K562 (cell line): ENCODE results near the gene PRKRIP1. TPM values are rescaled to one million over a fixed set of nuclear protein-coding genes. Genes with fewer than 3 reads are reported as not detected.
"Not testable (repeated sequence)": the region's sequence is repeated elsewhere in the genome, so short reads cannot be mapped to it uniquely, and the experiment has no call there.

ENCODE experiments used
- ATAC-seq: fragments of 200-7000 bp; cut with Tn5 transposase; 3 replicates; pipeline ENCODE4 v1.9.1; 2020; ENCODE audit warnings: moderate library complexity
- BruUV-seq: library from RNA; stranded (reverse); fragments of 400-500 nt; replicated peaks from 2 replicates; lab custom pipeline; 2021; lab: Mats Ljungman, UMichigan
- CTCF ChIA-PET: fragments of 300-600 bp; formaldehyde crosslinking; extraction: SDS; loops from one replicate; lab custom pipeline; 2021; ENCODE audit warnings: low intra/inter-chr PET ratio; lab: Yijun Ruan, JAX
- POLR2A ChIA-PET: fragments of 300-600, 350-650 bp; sonication (Branson Sonifier 250); formaldehyde crosslinking; extraction: SDS; loops from one replicate; lab custom pipeline; 2021; ENCODE audit warnings: antibody characterized with exemption, inconsistent platforms; lab: Yijun Ruan, JAX
- DNase-seq, 4 experiments: peaks; one replicate each; pipeline versions ENCODE4 v3.0.0 to v3.0.0-alpha.2; 2011 to 2018; ENCODE audit warnings: low spot score in 3 of 4, mixed read lengths in 3 of 4; ENCODE audit errors: extremely low read depth in 1 of 4
- FAIRE-seq: peaks from 2 replicates; lab custom pipeline; 2011; peaks lifted over from hg19 to GRCh38; lab: Jason Lieb, UNC
- H2AFZ ChIP-seq: 2 replicates; pipeline ENCODE4 v1.6.0; 2011; ENCODE audit warnings: low read depth, low read length, control low read depth, inconsistent platforms
- H3K27ac ChIP-seq: fragments of 200-600 bp; 3 replicates; pipeline ENCODE4 v1.8.0; 2011; ENCODE audit warnings: low read depth, mild to moderate bottlenecking, control low read depth, inconsistent platforms, low read length, moderate library complexity, mixed read lengths; ENCODE audit errors: extremely low read depth
- H3K27me3 ChIP-seq, 2 experiments: fragments of 300-600 bp in 1 of 2; 2 replicates in 1 of 2; 3 replicates in 1 of 2; pipeline versions ENCODE4 v1.6.0 to v1.8.0; 2011; ENCODE audit warnings: inconsistent platforms in 2 of 2, low read length in 2 of 2, mild to moderate bottlenecking in 1 of 2, mixed read lengths in 1 of 2, moderate library complexity in 1 of 2; ENCODE audit not compliant: control insufficient read depth in 2 of 2, insufficient read depth in 2 of 2
- H3K36me3 ChIP-seq: fragments of 300-600 bp; 3 replicates; pipeline ENCODE4 v1.8.0; 2011; ENCODE audit warnings: mild to moderate bottlenecking, low read length, inconsistent platforms; ENCODE audit not compliant: control insufficient read depth, insufficient read depth
- H3K4me1 ChIP-seq, 2 experiments: fragments of 200-600 bp in 1 of 2; replicated peaks in 1 of 2; 2 replicates in 1 of 2; 3 replicates in 1 of 2; pipeline versions ENCODE4 v1.5.1 to v1.8.0; 2011; ENCODE audit warnings: inconsistent platforms in 2 of 2, low read length in 2 of 2, mild to moderate bottlenecking in 1 of 2, mixed read lengths in 1 of 2, moderate library complexity in 1 of 2; ENCODE audit not compliant: control insufficient read depth in 2 of 2, insufficient read depth in 2 of 2
- H3K4me2 ChIP-seq: 2 replicates; pipeline ENCODE4 v1.6.1; 2011; ENCODE audit warnings: low read length, control low read depth, inconsistent platforms, mixed read lengths; ENCODE audit not compliant: insufficient read depth
- H3K4me3 ChIP-seq: fragments of 200-600 bp; sonication (generic), shearing (Covaris generic); 2 replicates; pipeline ENCODE4 v1.5.1; 2016; ENCODE audit warnings: control low read depth, inconsistent platforms
- H3K79me2 ChIP-seq: fragments of 200-600 bp; 3 replicates; pipeline ENCODE4 v1.8.0; 2011; ENCODE audit warnings: low read length, inconsistent platforms; ENCODE audit not compliant: control insufficient read depth, insufficient read depth
- H3K9ac ChIP-seq, 2 experiments: 2 replicates each; pipeline versions ENCODE4 v1.6.0 to v1.6.1; 2011; ENCODE audit warnings: low read depth in 2 of 2, low read length in 2 of 2, control low read depth in 1 of 2, inconsistent platforms in 1 of 2, mild to moderate bottlenecking in 1 of 2, mixed read lengths in 1 of 2; ENCODE audit not compliant: insufficient read depth in 1 of 2
- H3K9me1 ChIP-seq: one replicate; pipeline ENCODE4 v1.6.0; 2011; ENCODE audit warnings: inconsistent platforms, mild to moderate bottlenecking, low read length, moderate library complexity; ENCODE audit not compliant: control insufficient read depth, insufficient read depth
- H3K9me3 ChIP-seq: replicated peaks from 2 replicates; pipeline ENCODE4 v1.5.1; 2011; ENCODE audit warnings: low read depth, low read length, inconsistent platforms; ENCODE audit not compliant: control insufficient read depth, insufficient read depth
- H4K20me1 ChIP-seq: replicated peaks from 2 replicates; pipeline ENCODE4 v1.6.1; 2011; ENCODE audit warnings: low read length, inconsistent platforms, mixed read lengths; ENCODE audit not compliant: control insufficient read depth, insufficient read depth
- CC2D1A ChIP-seq: fragments of 450-650 bp; IDR thresholded peaks from 2 replicates; pipeline ENCODE4 v1.6.1; 2017; ENCODE audit warnings: mild to moderate bottlenecking
- CEBPG ChIP-seq, 3 experiments: fragments of 200-800 bp in 1 of 3; sonication (Bioruptor generic) in 1 of 3; sonication (generic) in 1 of 3; formaldehyde crosslinking in 1 of 3; IDR thresholded peaks in 2 of 3; conservative IDR thresholded peaks in 1 of 3; 2 replicates each; pipeline versions ENCODE4 v1.6.1 to v1.8.0; 2016 to 2022; ENCODE audit warnings: missing compliant biosample characterization in 2 of 3, missing genetic modification characterization in 2 of 3, mild to moderate bottlenecking in 1 of 3, missing genetic modification reagents in 1 of 3
- CHCHD3 ChIP-seq: fragments of 250-450 bp; sonication (Bioruptor Pico); IDR thresholded peaks from 2 replicates; pipeline ENCODE4 v2.1.2; 2022; ENCODE audit warnings: mild to moderate bottlenecking
- ERF ChIP-seq: fragments of 450-650 bp; formaldehyde crosslinking; IDR thresholded peaks from 2 replicates; pipeline ENCODE4 v1.4.0; 2020; ENCODE audit warnings: mild to moderate bottlenecking, mixed read lengths
- GABPB1 ChIP-seq: sonication (generic); formaldehyde crosslinking; IDR thresholded peaks from 2 replicates; pipeline ENCODE4 v1.8.0; 2022; ENCODE audit warnings: mild to moderate bottlenecking, missing genetic modification reagents
- HDGF ChIP-seq: fragments of 450-650 bp; IDR thresholded peaks from 2 replicates; pipeline ENCODE4 v1.6.1; 2016
- MAX ChIP-seq: sonication (generic); formaldehyde crosslinking; IDR thresholded peaks from 2 replicates; pipeline ENCODE4 v1.9.0; 2022; ENCODE audit warnings: mild to moderate bottlenecking, missing genetic modification reagents
- MNT ChIP-seq, 2 experiments: fragments of 450-650 bp; conservative IDR thresholded peaks; 2 replicates each; pipeline ENCODE4 v1.6.1; 2017; ENCODE audit warnings: mild to moderate bottlenecking in 2 of 2, moderate library complexity in 2 of 2
- SMARCA5 ChIP-seq: fragments of 450-650 bp; IDR thresholded peaks from 2 replicates; pipeline ENCODE4 v1.6.1; 2016
- ZBTB26 ChIP-seq: fragments of 450-650 bp; formaldehyde crosslinking; IDR thresholded peaks from 2 replicates; pipeline ENCODE4 v1.4.0; 2022; ENCODE audit warnings: missing genetic modification characterization
- ZNF263 ChIP-seq: sonication (generic); formaldehyde crosslinking; IDR thresholded peaks from 2 replicates; pipeline ENCODE4 v1.8.0; 2022; ENCODE audit warnings: mild to moderate bottlenecking, missing genetic modification reagents, borderline replicate concordance
- WGBS: fragments of 100-300 bp; shearing (Covaris generic); methylation state at CpG from one replicate; pipeline ENCODE4 v1.1.6; 2016; ENCODE audit warnings: low coverage, mixed read lengths; ENCODE audit not compliant: insufficient coverage; ENCODE audit errors: missing lambda C conversion rate; 5-methylcytosine and 5-hydroxymethylcytosine counted together
- in situ Hi-C: fragments of 300-500 bp; cut with MboI; formaldehyde crosslinking; loops from 4 replicates; pipeline ENCODE4 v1.15.0; 2018; ENCODE audit warnings: inconsistent platforms, mixed read lengths
- intact Hi-C: fragments of 100-400 bp; cut with micrococcal nuclease; formaldehyde crosslinking; loops from 2 replicates; pipeline ENCODE4 v1.14.2; 2022
- polyA plus RNA-seq, 8 experiments: library from polyadenylated mRNA; depleted of rRNA in 4 of 8; stranded (reverse) in 5 of 8; unstranded in 3 of 8; fragments of >200 nt; fragmentation: Nextera tagmentation in 2 of 8; fragmentation: Illumina TruSeq in 1 of 8; extraction: Ambion mirVana in 2 of 8; extraction: Trizol in 1 of 8; gene quantifications; 2 replicates each; pipeline versions ENCODE4 v1.2.1 to v1.2.3, GENCODE V29; 2011 to 2014; ENCODE audit warnings: inconsistent platforms in 1 of 8, missing spikeins in 1 of 8
- total RNA-seq, 7 experiments: library from RNA; depleted of rRNA in 6 of 7; stranded (reverse); fragments of >200 nt in 6 of 7; fragmentation: Illumina TruSeq in 2 of 7; extraction: Trizol in 2 of 7; gene quantifications; 2 replicates each; pipeline versions ENCODE4 v1.2.1 to v1.2.3, GENCODE V29; 2011 to 2021; ENCODE audit warnings: low replicate concordance in 1 of 7

PRKRIP1 gene
- total and polyA plus RNA-seq, 9 of the 15 experiments (the other 6 are each of a cell fraction or from before 2014, with no cell fraction given), result 14.9 to 52.1 (median 19.8) TPM

GRCh38 chr7:102404005-102404861, 8.1 kb downstream of the PRKRIP1 start (continued):
- TF ChIP-seq MNT (conservative IDR thresholded peaks at IDR 0.05) (0 out of 4 replicates have a peak, but pooled peaks of 1 of the 2 experiments have one; percentile 33), ERF (CRISPR knock-in tag) (no peak), GABPB1 (CRISPR knock-in tag) (peak; percentile 31; the same call in 1 of the 2 replicates), MAX (CRISPR knock-in tag) (peak; percentile 48; the same call in 1 of the 2 replicates), CHCHD3 (CRISPR knock-in tag) (no peak), CC2D1A (peak; percentile 48; the same call in 1 of the 2 replicates)

- TF ChIP-seq HDGF (peak; percentile 79; the same call in 1 of the 2 replicates), SMARCA5 (peak; percentile 28; the same call in 1 of the 2 replicates), ZBTB26 (peak; percentile 71; the same call in 1 of the 2 replicates), ZNF263 (CRISPR knock-in tag) (0 out of 2 replicates have a peak, but pooled peaks have one; percentile 29), CEBPG (CRISPR knock-in tag; IDR thresholded peaks at IDR 0.05) (peak; percentile 1; the same call in 1 of the 2 replicates)
- in situ Hi-C loops; H3K4me3 ChIP-seq; H3K9me1 ChIP-seq; H3K9me3 ChIP-seq; H2AFZ ChIP-seq; H3K9ac ChIP-seq; BruUV-seq; H3K79me2 ChIP-seq; H3K27me3 ChIP-seq; H3K4me1 ChIP-seq; DNase-seq; intact Hi-C loops; ATAC-seq; FAIRE-seq; H3K4me2 ChIP-seq; H3K27ac ChIP-seq; H4K20me1 ChIP-seq; TF ChIP-seq CEBPG (tag; conservative IDR thresholded peaks at IDR 0.05 in 1 of 2, IDR thresholded peaks at IDR 0.05 in 1 of 2): not testable (repeated sequence)
- CTCF ChIA-PET, result interaction anchor here (0.7 to 1.1 kb wide), 2 partner anchors 46 to 47 kb away, joined by 3 to 6 read pairs; no protein-coding TSS in a partner anchor
- POLR2A ChIA-PET, result interaction anchor here (1.0 to 1.5 kb wide), 3 partner anchors 8 to 16 kb away, joined by 4 to 8 read pairs (median 5); no protein-coding TSS in a partner anchor
- peaks cover 95% of the 10 kb centered on the region for H3K36me3 ChIP-seq
- 92% methylated on average over 5 of the region's 5 CpGs for WGBS
Observed at GRCh38 chr7:102404862-102405188, 8.7 kb downstream of the PRKRIP1 start.
